Islet precursor cell (in vitro differentiated cells): Measurements from ENCODE around the gene CD5L.
A peak's percentile ranks its signal among the peaks of the same experiment; 100 is the strongest.

Experiments
- DNase-seq: peaks from one replicate; pipeline ENCODE4 v3.0.0-alpha.2; 2018

CD5L gene

GRCh38 chr1:157841708-157842107 is at the start of gene CD5L:
TSS of gene CD5L (minus strand) at chr1:157841808. CDS start at chr1:157841701, 107 bp downstream.
- DNase-seq = no peak

- no peak for DNase-seq
Measured at GRCh38 chr1:157882580-157882979, 41.0 kb upstream of the CD5L start.

DNA sequence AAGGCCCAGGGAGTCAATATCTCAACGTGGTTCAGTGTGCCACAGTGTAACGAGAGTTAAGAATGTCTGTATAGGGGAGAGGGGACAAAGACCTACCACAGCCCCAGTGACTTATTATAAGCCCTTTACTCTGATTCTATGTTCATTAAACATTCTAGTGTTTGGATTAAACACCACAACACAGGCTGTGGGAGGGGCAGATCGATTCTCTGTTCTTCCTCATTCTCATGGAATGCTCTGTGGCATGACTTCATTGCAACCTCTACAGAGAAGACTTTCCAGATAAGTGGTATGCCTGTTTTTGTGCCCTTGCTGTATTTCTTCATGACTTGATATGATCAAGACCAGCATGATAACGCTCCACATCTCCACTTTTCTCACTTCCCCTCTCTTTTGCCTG is 39.0 kb upstream of the CD5L start:
- no peak for DNase-seq

DNA sequence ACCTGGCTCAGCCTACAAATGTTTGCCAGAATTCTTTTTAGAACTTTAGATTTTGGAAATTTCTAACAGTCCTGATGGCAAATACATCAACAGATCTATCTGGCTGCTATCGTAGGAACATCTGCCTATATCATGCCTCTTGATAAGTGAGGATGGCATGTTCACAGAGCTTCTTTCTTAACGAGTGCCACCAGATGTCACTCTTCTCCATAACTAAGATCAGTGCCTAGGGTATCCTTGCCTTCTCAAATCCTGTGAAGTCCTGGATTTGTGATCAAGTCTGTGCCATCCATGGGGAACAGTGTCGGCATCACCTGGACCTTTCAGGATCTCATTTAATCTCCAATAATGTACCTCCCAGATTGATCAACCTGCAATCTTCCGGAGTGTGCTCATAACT is 36.5 kb upstream of the CD5L start:
- no peak for DNase-seq

DNA sequence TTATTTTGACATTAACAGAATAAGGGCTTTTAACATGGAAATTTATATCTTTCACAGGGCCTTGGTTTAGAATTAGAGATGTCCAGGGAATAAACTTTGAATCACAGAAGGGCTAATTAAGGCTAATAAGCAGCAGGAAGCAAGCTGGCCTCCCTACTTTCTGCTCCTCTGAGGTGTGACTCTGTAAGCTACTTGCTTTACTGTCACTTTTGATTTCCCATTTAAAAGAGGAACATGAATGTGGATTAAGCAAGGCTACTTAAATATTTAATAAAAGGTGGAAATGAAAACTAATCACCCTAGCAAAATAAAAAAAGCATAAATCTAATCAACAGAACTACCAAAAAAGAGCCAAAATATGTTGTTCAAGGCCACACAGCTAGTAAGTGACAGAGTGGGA is 28.9 kb upstream of the CD5L start:
- no peak for DNase-seq

- no peak for DNase-seq
Measured at GRCh38 chr1:157868654-157869053, 27.0 kb upstream of the CD5L start.

- DNase-seq = no peak
Measured at GRCh38 chr1:157862114-157863070, 20.8 kb upstream of the CD5L start.

DNA sequence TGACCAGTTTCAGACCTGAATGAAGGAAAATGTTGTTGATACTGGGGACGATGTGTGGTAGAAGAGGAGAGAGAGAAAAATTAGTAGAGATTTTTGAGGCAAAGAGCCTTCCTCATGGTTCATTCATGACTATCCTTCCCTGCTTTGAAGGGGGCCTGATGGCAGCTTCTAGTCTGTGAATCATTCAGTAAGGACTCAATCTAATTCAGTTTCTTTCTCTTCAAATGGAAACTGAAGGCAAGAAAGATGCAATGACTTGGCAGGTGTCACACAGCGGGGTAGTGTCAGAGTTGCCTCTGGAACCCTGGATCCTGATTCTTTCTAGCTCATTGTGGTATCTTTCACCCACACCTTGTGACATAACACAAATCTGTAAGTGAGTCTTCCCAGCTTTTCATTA is 14.9 kb upstream of the CD5L start:
- DNase-seq = no peak

GRCh38 chr1:157852476-157852875 is 10.9 kb upstream of the CD5L start:
- DNase-seq = no peak

GRCh38 chr1:157849229-157849875 is 7.7 kb upstream of the CD5L start:
- no peak for DNase-seq

GRCh38 chr1:157844089-157844830 is 2.7 kb upstream of the CD5L start:
- no peak for DNase-seq

DNA sequence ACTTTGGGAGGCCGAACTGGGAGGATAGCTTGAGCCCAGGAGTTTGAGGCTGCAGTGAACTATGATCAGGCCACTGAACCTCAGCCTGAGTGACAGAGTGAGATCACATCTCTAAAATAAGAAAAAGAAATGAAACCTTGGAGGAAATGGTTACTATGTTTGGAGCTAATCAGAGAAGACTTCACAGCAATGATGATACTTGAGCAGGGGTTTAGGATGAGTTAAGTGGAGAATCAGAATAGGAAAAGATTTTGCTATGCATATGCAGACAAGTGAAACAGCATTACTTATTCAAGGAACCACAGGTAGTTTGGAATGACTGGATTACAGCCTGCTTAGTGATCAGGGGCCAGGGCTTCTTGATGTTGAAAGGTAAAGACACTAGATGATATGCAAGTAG is 1.3 kb upstream of the CD5L start:
- DNase-seq = no peak

- no peak for DNase-seq
Measured at GRCh38 chr1:157838966-157839365, 2.6 kb downstream of the CD5L start.

GRCh38 chr1:157834430-157834829 is 7.2 kb downstream of the CD5L start:
- DNase-seq = no peak

GRCh38 chr1:157833145-157833544 is 8.5 kb downstream of the CD5L start:
- DNase-seq = peak; percentile 53

DNA sequence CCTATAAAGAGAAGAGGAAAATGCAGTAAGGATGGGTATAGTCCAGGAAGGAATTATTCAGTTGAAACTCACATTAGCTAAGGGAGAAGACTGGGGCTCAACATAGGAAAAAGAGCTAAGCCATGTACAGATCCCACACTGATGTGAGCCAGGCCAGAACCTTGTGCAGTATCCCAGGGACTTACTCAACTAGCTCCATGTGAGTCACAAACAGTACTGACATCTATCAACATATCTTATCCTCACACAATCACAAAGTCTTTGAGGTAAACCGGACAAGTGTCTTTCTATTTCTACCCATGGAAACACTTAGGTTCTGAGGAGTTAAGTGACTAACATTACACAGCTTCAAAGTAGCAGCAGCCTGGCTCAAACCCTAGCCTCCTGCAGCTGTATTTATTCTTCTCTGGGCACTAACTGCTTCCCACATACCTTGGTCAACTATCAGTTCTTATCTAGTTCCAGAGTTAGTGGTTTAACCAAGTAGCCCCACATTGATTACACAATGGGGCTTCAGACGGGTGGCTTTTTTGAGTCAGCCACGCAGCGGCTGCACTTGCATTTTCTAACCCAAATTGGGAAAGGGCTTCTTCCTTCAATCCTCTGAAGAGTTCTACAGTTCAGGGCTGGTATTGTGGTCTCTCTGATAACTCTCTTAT is 9.5 kb downstream of the CD5L start:
- peak; percentile 45 for DNase-seq

- DNase-seq = no peak
Measured at GRCh38 chr1:157830887-157831286, 10.7 kb downstream of the CD5L start.

DNA sequence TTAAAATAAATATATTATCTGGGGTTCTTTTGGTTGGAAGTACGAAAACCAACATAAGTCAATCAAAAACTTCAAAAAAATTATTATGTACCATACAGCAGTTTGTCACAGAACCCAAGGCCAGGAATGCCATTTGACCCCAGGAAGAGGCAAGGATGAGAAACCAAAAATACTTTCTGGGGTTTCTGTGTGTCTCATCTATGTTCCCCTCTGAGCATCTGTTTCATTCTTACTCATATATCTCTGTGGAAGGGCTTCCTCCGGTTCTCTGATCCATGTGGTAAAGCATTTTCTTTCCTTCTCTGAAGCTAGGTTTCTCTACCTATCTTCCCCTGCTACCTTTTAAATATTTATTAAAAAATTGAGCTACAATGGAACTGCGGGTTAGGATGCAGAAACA is 11.9 kb downstream of the CD5L start:
- no peak for DNase-seq

GRCh38 chr1:157829210-157829609 is 12.4 kb downstream of the CD5L start:
- DNase-seq = no peak

- no peak for DNase-seq
Measured at GRCh38 chr1:157820299-157820698, 21.3 kb downstream of the CD5L start.

DNA sequence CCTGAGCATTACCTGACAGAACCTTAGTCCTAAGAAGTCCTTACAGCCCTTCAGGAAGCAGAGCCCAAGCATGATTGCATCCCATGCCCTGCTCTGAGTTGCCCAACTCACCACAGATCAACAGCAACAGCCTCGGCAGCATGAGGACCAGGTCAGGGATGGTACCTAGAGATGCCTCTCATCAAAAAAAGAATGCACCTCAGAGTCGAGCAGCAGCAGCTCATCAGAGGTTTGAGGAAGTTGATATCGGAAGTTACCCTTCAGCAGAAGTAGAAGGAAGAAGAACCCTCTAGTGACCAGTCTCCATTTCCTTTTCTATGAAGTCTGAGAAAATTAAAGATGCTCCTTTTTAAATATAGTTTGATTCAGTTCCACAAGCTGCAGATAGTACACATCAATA is 21.7 kb downstream of the CD5L start, which contains the start of gene FCRL1:
Gene FCRL1 (minus strand): TSS at position 225 of the 400 bp plus-strand sequence. CDS start 83 bp downstream, at position 142.
- DNase-seq = no peak

DNA sequence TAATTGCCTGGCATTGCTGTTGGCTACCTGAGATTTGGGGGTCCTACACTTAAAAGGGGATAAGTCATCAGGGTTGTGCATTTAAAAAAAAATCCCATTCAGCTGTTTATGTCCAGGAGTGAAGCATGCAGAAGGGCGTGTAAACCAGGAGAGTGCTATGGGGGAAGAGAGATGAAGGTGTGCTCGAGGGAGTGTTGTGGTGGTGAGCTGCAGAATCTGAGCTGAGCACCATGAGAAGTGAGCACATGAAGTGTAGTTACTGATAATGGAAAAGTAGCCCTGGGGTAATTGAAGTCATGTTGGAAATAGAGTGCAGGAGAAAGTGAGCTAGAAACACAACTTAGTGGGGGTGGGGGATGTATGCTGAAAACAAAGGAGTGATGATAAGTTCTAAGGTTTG is 22.4 kb downstream of the CD5L start:
- DNase-seq = no peak

DNA sequence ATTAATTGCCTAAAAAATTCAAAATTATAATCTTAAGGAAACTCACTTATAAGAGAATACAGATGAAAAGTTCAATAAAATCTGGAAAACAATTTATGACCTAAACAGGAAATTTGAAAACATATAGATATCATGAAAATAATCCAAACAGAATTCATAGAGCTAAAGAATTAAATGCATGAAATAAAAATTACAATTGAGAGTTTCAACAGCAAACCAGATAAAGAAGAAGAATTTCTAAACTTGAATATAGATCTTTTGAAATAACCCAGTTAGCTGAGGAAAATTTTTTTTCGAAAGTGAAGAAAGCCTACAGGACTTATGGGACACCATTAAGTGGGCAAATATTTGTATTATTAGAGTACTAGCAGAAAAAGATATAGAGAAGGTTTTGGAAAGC is 28.3 kb downstream of the CD5L start:
- no peak for DNase-seq
